Ishikawa (cell line): Measurements from ENCODE around the gene CD4.

Experiments used
- CEBPB ChIP-seq: IDR thresholded peaks from 2 replicates; pipeline ENCODE4 v1.6.1; 2012
- CREB1 ChIP-seq: IDR thresholded peaks from 2 replicates; pipeline ENCODE4 v1.6.1; 2012; ENCODE audit warnings: low read depth
- EGR1 ChIP-seq: IDR thresholded peaks from 2 replicates; pipeline ENCODE4 v1.6.1; 2012
- EP300 ChIP-seq: IDR thresholded peaks from 2 replicates; pipeline ENCODE4 v1.6.1; 2012; ENCODE audit warnings: borderline replicate concordance
- FOXM1 ChIP-seq: IDR thresholded peaks from 2 replicates; pipeline ENCODE4 v1.6.1; 2012; ENCODE audit warnings: low read depth, borderline replicate concordance
- NFIC ChIP-seq: IDR thresholded peaks from 2 replicates; pipeline ENCODE4 v1.6.1; 2012
- RAD21 ChIP-seq: IDR thresholded peaks from 2 replicates; pipeline ENCODE4 v1.6.1; 2012; ENCODE audit warnings: low read depth
- TAF1 ChIP-seq: IDR thresholded peaks from 2 replicates; pipeline ENCODE4 v1.6.1; 2012; ENCODE audit warnings: low read depth, mild to moderate bottlenecking
- TCF12 ChIP-seq: IDR thresholded peaks from 2 replicates; pipeline ENCODE4 v1.6.1; 2012; ENCODE audit warnings: low read depth
- TEAD4 ChIP-seq: IDR thresholded peaks from 2 replicates; pipeline ENCODE4 v1.6.1; 2012
- YY1 ChIP-seq: IDR thresholded peaks from 2 replicates; pipeline ENCODE4 v1.6.1; 2012; ENCODE audit warnings: low read depth
- ZBTB7A ChIP-seq: IDR thresholded peaks from 2 replicates; pipeline ENCODE4 v1.6.1; 2012; ENCODE audit warnings: low read depth
- TF ChIP-seq, protein P1 (sequence below): IDR thresholded peaks from 2 replicates; pipeline ENCODE4 v1.6.1; 2012
- TF ChIP-seq, protein P2 (sequence below): IDR thresholded peaks from 2 replicates; pipeline ENCODE4 v1.6.1; 2012
- TF ChIP-seq, protein P3 (sequence below): IDR thresholded peaks from 2 replicates; pipeline ENCODE4 v1.6.1; 2012; ENCODE audit warnings: low read depth, mild to moderate bottlenecking

Gene CD4

DNA sequence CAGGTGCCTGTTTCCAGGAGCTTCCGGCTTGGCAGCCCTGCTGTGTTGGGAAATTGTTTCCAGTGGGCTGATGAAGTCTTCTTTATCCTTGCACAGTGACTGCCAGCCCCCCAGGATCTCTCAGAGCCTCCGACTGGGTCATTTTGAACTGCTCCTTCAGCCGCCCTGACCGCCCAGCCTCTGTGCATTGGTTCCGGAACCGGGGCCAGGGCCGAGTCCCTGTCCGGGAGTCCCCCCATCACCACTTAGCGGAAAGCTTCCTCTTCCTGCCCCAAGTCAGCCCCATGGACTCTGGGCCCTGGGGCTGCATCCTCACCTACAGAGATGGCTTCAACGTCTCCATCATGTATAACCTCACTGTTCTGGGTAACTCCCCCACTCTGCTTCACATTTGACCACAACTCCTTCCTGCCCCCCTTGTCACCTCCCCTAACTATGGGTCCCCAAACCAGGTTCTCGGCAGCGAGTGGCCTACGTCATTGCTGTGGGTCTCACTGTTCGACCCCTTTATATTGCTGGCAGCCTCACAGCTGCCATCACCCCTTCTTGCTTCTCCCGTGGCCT lies 14.7 kb upstream of the CD4 start:
- TF ChIP-seq CEBPB, result no peak
- no peak for TF ChIP-seq EGR1
- TF ChIP-seq CREB1, result no peak
- TF ChIP-seq TCF12, result no peak
- TF ChIP-seq TEAD4, result no peak
- TF ChIP-seq, protein P1, sequence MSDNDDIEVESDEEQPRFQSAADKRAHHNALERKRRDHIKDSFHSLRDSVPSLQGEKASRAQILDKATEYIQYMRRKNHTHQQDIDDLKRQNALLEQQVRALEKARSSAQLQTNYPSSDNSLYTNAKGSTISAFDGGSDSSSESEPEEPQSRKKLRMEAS, result no peak
- TF ChIP-seq ZBTB7A, result no peak
- no peak for TF ChIP-seq EP300
- TF ChIP-seq RAD21, result no peak
- TF ChIP-seq TAF1, result no peak
- TF ChIP-seq NFIC, result no peak
- TF ChIP-seq, protein P2, sequence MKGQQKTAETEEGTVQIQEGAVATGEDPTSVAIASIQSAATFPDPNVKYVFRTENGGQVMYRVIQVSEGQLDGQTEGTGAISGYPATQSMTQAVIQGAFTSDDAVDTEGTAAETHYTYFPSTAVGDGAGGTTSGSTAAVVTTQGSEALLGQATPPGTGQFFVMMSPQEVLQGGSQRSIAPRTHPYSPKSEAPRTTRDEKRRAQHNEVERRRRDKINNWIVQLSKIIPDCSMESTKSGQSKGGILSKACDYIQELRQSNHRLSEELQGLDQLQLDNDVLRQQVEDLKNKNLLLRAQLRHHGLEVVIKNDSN, result no peak
- no peak for TF ChIP-seq FOXM1
- TF ChIP-seq, protein P3, sequence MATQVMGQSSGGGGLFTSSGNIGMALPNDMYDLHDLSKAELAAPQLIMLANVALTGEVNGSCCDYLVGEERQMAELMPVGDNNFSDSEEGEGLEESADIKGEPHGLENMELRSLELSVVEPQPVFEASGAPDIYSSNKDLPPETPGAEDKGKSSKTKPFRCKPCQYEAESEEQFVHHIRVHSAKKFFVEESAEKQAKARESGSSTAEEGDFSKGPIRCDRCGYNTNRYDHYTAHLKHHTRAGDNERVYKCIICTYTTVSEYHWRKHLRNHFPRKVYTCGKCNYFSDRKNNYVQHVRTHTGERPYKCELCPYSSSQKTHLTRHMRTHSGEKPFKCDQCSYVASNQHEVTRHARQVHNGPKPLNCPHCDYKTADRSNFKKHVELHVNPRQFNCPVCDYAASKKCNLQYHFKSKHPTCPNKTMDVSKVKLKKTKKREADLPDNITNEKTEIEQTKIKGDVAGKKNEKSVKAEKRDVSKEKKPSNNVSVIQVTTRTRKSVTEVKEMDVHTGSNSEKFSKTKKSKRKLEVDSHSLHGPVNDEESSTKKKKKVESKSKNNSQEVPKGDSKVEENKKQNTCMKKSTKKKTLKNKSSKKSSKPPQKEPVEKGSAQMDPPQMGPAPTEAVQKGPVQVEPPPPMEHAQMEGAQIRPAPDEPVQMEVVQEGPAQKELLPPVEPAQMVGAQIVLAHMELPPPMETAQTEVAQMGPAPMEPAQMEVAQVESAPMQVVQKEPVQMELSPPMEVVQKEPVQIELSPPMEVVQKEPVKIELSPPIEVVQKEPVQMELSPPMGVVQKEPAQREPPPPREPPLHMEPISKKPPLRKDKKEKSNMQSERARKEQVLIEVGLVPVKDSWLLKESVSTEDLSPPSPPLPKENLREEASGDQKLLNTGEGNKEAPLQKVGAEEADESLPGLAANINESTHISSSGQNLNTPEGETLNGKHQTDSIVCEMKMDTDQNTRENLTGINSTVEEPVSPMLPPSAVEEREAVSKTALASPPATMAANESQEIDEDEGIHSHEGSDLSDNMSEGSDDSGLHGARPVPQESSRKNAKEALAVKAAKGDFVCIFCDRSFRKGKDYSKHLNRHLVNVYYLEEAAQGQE, result no peak

DNA sequence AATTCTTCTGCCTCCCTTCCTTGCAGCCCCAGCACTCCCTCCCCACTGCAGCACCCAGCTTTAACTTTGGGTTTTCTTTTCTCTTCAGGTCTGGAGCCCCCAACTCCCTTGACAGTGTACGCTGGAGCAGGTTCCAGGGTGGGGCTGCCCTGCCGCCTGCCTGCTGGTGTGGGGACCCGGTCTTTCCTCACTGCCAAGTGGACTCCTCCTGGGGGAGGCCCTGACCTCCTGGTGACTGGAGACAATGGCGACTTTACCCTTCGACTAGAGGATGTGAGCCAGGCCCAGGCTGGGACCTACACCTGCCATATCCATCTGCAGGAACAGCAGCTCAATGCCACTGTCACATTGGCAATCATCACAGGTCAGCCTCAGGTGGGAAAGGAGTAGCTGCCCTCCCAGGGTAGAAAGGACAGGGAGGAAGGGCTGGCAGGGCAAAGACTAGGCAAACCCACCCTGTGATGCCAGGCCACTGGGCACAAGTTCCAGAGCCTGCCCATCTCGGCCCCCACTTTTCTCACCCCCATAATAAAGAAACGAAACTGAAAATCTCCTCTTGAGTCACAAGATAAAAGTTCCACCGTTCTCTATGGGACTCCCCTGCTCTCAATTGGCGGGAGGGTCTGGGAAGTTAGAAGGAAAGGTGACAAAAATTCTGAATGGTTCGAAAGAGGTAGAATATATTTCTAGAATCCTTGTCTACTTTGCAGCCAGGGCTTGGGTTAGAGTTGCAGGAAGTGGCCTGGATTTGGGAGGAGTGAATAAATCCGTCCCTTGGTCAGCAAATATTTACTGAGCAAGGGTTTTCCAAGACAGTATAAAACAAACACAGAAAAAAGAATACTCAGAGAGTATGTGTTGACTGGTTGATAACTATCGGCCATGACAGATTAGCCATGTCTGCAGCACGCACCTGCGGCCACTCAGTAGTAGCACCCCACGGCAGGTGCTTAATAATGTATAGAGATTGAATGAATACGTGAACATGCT lies 13.8 kb upstream of the CD4 start:
- TF ChIP-seq, protein P1, result no peak
- TF ChIP-seq CREB1 (no peak), YY1 (no peak), EP300 (no peak)

DNA sequence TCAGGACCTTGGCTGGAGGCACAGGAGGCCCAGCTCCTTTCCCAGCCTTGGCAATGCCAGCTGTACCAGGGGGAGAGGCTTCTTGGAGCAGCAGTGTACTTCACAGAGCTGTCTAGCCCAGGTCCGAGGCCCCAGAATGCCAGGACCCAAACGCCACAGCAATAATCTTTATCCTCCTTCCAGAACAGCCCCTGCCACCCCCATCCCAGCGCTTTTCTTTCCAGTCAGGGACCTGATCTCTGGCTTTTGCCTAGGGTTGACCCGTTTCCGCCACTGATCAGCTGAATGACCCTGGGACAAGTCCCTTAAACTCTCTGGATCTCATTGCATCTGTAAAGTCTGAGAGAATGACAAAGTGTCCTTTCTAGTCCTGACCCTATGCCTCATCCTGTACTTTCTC lies 11.9 kb upstream of the CD4 start:
- TF ChIP-seq, protein P2, result no peak
- TF ChIP-seq, protein P3, result no peak
- TF ChIP-seq EP300, result no peak
- no peak for TF ChIP-seq FOXM1
- TF ChIP-seq, protein P1, result no peak
- TF ChIP-seq TCF12, result no peak
- TF ChIP-seq ZBTB7A, result no peak
- TF ChIP-seq CEBPB, result no peak
- TF ChIP-seq RAD21, result no peak
- TF ChIP-seq YY1, result no peak
- no peak for TF ChIP-seq CREB1
- TF ChIP-seq NFIC, result no peak
- TF ChIP-seq TEAD4, result no peak
- TF ChIP-seq TAF1, result no peak

DNA sequence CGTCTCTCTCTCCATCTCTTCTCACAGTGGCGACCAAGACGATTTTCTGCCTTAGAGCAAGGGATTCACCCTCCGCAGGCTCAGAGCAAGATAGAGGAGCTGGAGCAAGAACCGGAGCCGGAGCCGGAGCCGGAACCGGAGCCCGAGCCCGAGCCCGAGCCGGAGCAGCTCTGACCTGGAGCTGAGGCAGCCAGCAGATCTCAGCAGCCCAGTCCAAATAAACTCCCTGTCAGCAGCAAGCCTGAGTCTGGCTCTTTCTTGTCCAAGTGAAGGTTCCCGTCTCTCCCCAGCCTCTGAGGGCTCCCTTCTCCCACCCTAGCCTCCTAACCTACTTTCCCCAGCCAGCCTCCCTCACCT lies 11.1 kb upstream of the CD4 start:
- TF ChIP-seq TAF1, result no peak
- TF ChIP-seq, protein P1, result no peak
- TF ChIP-seq, protein P3, result no peak
- no peak for TF ChIP-seq RAD21
- TF ChIP-seq, protein P2, result no peak
- no peak for TF ChIP-seq FOXM1
- TF ChIP-seq YY1, result no peak
- no peak for TF ChIP-seq EGR1
- no peak for TF ChIP-seq CEBPB
- TF ChIP-seq TCF12, result no peak
- TF ChIP-seq TEAD4, result no peak
